Lower leg skin (tissue), 3 donors: Measurements from ENCODE around the gene AREG.

Experiments
- POLR2A ChIP-seq, 2 donors: fragments of 450-650 bp; IDR thresholded peaks; one replicate each; pipeline ENCODE4 v1.6.1; 2016 to 2017; ENCODE audit warnings: antibody characterized with exemption in 2 of 2, mild to moderate bottlenecking in 1 of 2, moderate library complexity in 1 of 2
- TF ChIP-seq, protein P1 (sequence below), 3 donors: fragments of 450-650 bp; IDR thresholded peaks; one replicate each; pipeline ENCODE4 v1.5.1; 2016; ENCODE audit warnings: antibody characterized with exemption in 3 of 3, mild to moderate bottlenecking in 3 of 3, moderate library complexity in 2 of 3

DNA sequence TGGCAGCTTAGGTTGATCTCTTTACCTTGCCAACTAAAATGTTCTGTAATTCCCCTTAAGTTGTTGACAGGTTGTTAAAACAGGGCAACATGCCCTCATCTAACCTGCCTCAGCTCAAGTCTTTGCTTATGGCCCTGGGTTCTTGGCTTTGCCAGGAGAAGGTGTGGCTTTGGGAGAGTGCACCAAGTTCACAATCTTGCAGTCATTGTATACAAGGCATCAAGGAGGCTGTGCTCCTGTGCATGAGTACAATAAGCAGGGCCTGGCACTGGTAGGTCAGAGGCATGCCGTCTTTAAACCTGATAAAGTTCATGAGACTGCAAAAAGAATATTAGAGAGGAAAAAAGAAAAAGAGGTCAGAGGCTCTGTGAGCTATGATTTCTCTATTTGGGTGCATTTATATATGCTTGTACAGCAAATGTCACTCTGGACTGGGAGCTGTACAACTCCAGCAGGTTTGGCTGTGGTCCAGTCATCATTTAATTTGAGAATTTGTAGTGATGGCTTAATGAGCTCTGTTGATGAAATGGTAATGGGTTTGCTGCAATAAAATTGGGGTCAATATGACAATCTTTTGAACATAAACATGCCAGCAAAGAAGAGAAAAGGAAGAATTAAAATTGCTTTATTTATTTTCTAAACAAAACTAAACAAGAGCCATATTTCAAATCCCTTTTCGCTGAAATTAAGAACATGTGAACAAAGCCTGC is 30.3 kb downstream of the AREG start:
- TF ChIP-seq, protein P1, sequence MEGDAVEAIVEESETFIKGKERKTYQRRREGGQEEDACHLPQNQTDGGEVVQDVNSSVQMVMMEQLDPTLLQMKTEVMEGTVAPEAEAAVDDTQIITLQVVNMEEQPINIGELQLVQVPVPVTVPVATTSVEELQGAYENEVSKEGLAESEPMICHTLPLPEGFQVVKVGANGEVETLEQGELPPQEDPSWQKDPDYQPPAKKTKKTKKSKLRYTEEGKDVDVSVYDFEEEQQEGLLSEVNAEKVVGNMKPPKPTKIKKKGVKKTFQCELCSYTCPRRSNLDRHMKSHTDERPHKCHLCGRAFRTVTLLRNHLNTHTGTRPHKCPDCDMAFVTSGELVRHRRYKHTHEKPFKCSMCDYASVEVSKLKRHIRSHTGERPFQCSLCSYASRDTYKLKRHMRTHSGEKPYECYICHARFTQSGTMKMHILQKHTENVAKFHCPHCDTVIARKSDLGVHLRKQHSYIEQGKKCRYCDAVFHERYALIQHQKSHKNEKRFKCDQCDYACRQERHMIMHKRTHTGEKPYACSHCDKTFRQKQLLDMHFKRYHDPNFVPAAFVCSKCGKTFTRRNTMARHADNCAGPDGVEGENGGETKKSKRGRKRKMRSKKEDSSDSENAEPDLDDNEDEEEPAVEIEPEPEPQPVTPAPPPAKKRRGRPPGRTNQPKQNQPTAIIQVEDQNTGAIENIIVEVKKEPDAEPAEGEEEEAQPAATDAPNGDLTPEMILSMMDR (IDR thresholded peaks at IDR 0.05), result no peak
- no peak for TF ChIP-seq POLR2A (IDR thresholded peaks at IDR 0.05)
